Measurements from ENCODE around the gene KCNJ6. TPM values are rescaled to one million over a fixed set of nuclear protein-coding genes. Genes with fewer than 3 reads are reported as not detected.

Gene KCNJ6
- total RNA-seq, 2 experiments from 2014 or later, result not detected

- Mint-ChIP-seq H3K4me1 (peaks cover 20% of the 10 kb centered on the region), H3K27ac (no peak overlapping the region), H3K27me3 (no peaks in the 10 kb centered on the region), H3K9me3 (no peaks in the 10 kb centered on the region), H3K36me3 (no peaks in the 10 kb centered on the region), H3K4me3 (no peak overlapping the region)
- DNase-seq, result no peak
Measured at GRCh38 chr21:37566790-37567615, 349.3 kb downstream of the KCNJ6 start.

- no peak overlapping the region for H3K27ac Mint-ChIP-seq
- H3K4me3 Mint-ChIP-seq, result no peak overlapping the region
- peaks cover 20% of the 10 kb centered on the region for H3K4me1 Mint-ChIP-seq
- no peaks in the 10 kb centered on the region for H3K9me3 Mint-ChIP-seq
- no peaks in the 10 kb centered on the region for H3K27me3 Mint-ChIP-seq
- DNase-seq, result no peak
- no peaks in the 10 kb centered on the region for H3K36me3 Mint-ChIP-seq
Measured at GRCh38 chr21:37565530-37566223, 350.6 kb downstream of the KCNJ6 start.

- Mint-ChIP-seq H3K9me3 (no peaks in the 10 kb centered on the region), H3K27ac (peak overlapping the region; percentile 100), H3K4me1 (peaks cover 20% of the 10 kb centered on the region), H3K36me3 (no peaks in the 10 kb centered on the region), H3K4me3 (peak overlapping the region; percentile 91), H3K27me3 (no peaks in the 10 kb centered on the region)
- DNase-seq, result no peak
Measured at GRCh38 chr21:37564924-37565529, 351.2 kb downstream of the KCNJ6 start.

- Mint-ChIP-seq H3K4me1 (peaks cover 20% of the 10 kb centered on the region), H3K36me3 (no peaks in the 10 kb centered on the region), H3K9me3 (no peaks in the 10 kb centered on the region), H3K4me3 (peak overlapping the region; percentile 91), H3K27me3 (no peaks in the 10 kb centered on the region), H3K27ac (peak overlapping the region; percentile 100)
- DNase-seq, result peak; percentile 90
Measured at GRCh38 chr21:37564341-37564923, 351.8 kb downstream of the KCNJ6 start.

- Mint-ChIP-seq H3K9me3 (no peaks in the 10 kb centered on the region), H3K27ac (peak overlapping the region; percentile 100), H3K27me3 (no peaks in the 10 kb centered on the region), H3K36me3 (no peaks in the 10 kb centered on the region), H3K4me1 (peaks cover 20% of the 10 kb centered on the region), H3K4me3 (peak overlapping the region; percentile 91)
- peak; percentile 95 for DNase-seq
Measured at GRCh38 chr21:37563641-37564340, 352.5 kb downstream of the KCNJ6 start.

- Mint-ChIP-seq H3K9me3 (no peaks in the 10 kb centered on the region), H3K27me3 (no peaks in the 10 kb centered on the region), H3K36me3 (no peaks in the 10 kb centered on the region), H3K27ac (peak overlapping the region; percentile 100), H3K4me1 (peaks cover 20% of the 10 kb centered on the region), H3K4me3 (peak overlapping the region; percentile 91)
- DNase-seq, result no peak
Measured at GRCh38 chr21:37562920-37563640, 353.2 kb downstream of the KCNJ6 start.

GRCh38 chr21:37561941-37562919 lies 354.0 kb downstream of the KCNJ6 start:
- DNase-seq, result no peak
- Mint-ChIP-seq H3K4me3 (no peak overlapping the region), H3K27me3 (no peaks in the 10 kb centered on the region), H3K27ac (peak overlapping the region; percentile 100), H3K36me3 (no peaks in the 10 kb centered on the region), H3K9me3 (no peaks in the 10 kb centered on the region), H3K4me1 (peaks cover 20% of the 10 kb centered on the region)

GRCh38 chr21:37561506-37561905 lies 354.8 kb downstream of the KCNJ6 start:
- Mint-ChIP-seq H3K27me3 (peaks cover 2% of the 10 kb centered on the region), H3K27ac (no peak overlapping the region), H3K4me1 (peaks cover 20% of the 10 kb centered on the region), H3K9me3 (no peaks in the 10 kb centered on the region), H3K36me3 (no peaks in the 10 kb centered on the region), H3K4me3 (no peak overlapping the region)
- no peak for DNase-seq

- no peak overlapping the region for H3K4me3 Mint-ChIP-seq
- H3K4me1 Mint-ChIP-seq, result peaks cover 17% of the 10 kb centered on the region
- H3K36me3 Mint-ChIP-seq, result no peaks in the 10 kb centered on the region
- no peak for DNase-seq
- peaks cover 3% of the 10 kb centered on the region for H3K27me3 Mint-ChIP-seq
- no peaks in the 10 kb centered on the region for H3K9me3 Mint-ChIP-seq
- H3K27ac Mint-ChIP-seq, result no peak overlapping the region
Measured at GRCh38 chr21:37560385-37560784, 355.9 kb downstream of the KCNJ6 start.

- H3K27ac Mint-ChIP-seq, result no peak overlapping the region
- H3K4me3 Mint-ChIP-seq, result no peak overlapping the region
- H3K36me3 Mint-ChIP-seq, result no peaks in the 10 kb centered on the region
- no peak for DNase-seq
- peaks cover 9% of the 10 kb centered on the region for H3K27me3 Mint-ChIP-seq
- peaks cover 7% of the 10 kb centered on the region for H3K4me1 Mint-ChIP-seq
- no peaks in the 10 kb centered on the region for H3K9me3 Mint-ChIP-seq
Measured at GRCh38 chr21:37558676-37559211, 357.5 kb downstream of the KCNJ6 start.
